ENCODE results near the gene EPO.
A peak's percentile ranks its signal among the peaks of the same experiment; 100 is the strongest.
"Not testable (repeated sequence)": the region's sequence is repeated elsewhere in the genome, so short reads cannot be mapped to it uniquely, and the experiment has no call there.

Gene EPO

DNA sequence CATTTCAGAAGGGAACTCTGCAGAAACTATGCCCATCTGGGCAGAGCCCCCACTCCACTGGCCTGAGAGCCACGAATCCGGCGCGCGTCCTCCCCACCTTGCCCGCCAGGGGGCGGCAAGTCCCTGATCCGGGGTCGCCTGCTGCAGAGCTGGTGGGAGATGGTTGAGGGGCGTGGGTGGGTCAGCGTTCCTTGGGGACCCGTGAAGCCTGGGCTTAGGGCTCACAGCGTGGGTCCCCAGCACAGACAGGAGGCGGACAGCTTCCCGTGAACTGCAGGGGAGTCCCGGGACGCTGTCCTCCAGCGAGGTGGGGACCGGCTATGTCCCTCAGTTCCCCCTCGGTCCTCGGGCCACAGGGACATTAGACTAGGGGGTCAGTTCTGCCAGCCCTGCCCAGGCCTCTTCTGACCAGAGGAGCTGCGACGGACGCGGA lies 14.9 kb upstream of the EPO start:
- peak; percentile 77 for DNase-seq (ENCODE audit: low read depth)

DNA sequence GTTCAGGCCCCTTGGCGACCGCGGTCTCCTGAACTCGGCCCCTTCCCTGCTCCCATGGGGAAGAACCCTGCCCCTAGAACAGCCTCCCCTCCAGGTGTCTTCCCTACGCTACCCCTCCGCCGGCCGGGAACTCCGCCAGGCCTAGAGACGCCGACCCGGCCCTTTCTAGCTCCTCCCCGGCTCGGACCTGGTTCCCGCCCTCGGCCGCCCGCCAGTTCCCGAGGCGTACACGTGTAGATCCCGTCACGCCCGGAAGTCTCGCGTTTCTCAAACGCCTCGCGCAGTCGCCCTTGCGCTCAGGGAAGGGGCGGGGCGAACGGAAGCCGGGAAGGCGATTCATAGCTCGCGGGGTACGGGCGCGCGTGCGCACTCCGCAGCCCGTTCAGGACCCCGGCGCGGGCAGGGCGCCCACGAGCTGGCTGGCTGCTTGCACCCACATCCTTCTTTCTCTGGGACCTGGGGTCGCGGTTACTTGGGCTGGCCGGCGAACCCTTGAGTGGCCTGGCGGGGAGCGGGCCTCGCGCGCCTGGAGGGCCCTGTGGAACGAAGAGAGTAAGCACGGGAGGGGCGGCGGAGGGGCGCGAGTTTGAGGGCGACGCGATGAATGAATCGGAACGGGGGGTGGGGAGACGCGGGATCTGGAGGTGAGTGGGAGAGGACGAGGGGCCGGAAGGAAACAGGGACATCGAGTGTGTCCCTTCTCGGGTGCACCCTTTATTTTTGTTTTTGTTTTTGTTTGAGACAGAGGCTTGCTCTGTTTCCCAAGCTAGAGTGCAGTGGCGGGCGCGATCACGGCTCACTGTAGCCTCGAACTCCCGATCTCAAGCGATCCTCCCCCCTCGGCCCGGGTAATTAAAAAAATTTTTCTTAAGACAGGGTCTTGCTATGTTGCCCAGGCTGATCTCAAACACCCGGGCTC lies 14.3 kb upstream of the EPO start, which contains the start of gene POP7:
Gene POP7 (plus strand): TSS at position 369 of the 919 bp plus-strand sequence. CDS start 710 bp downstream, outside the sequence.
- DNase-seq (ENCODE audit: low read depth) = peak; percentile 99

DNA sequence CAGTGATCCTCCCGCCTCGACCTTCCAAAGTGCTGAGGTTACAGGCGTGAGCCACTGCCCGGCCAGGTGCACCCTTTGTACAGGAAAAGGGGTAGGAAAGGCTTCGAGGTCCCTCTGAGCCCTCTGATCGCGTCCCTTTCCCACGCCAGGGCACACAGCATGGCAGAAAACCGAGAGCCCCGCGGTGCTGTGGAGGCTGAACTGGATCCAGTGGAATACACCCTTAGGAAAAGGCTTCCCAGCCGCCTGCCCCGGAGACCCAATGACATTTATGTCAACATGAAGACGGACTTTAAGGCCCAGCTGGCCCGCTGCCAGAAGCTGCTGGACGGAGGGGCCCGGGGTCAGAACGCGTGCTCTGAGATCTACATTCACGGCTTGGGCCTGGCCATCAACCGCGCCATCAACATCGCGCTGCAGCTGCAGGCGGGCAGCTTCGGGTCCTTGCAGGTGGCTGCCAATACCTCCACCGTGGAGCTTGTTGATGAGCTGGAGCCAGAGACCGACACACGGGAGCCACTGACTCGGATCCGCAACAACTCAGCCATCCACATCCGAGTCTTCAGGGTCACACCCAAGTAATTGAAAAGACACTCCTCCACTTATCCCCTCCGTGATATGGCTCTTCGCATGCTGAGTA lies 13.5 kb upstream of the EPO start:
- DNase-seq (ENCODE audit: low read depth) = no peak

DNA sequence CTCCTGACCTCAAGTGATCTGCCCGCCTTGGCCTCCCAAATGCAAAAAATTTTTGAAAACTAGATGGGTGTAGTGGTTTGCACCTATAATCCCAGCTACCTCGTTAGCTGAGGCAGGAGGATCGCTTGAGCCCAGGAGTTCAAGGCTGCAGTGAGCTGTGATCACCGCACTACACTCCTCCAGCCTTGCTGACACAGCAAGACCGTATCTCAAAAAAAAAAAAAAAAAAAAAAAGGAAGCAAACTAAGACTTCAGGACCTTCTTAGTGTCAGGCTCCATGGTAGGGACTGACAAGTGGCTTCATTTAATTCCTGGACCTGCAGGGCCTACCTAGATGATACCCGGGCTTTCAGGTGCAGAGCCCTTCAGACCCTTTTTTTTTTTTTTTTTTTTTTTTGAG lies 11.9 kb upstream of the EPO start:
- no peak for DNase-seq (ENCODE audit: low read depth)

DNA sequence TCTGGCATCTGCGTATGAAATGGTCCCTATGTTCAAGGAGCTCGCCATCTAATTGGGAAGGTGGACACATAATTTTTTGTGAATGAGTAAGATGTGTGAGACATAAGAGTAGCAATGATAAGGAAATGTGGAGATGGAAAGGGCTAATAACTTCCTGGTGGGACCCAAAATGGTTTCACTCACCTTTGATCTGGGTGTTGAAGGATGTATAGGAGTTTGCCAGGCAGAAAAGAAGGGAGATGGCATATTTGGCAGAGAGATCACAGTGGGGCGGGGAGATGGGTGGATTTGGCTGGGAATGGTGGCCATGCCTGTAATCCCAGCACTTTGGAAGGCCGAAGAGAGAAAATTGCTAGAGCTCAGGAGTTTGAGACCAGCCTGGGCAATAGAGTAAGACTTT lies 9.8 kb upstream of the EPO start:
- DNase-seq (ENCODE audit: low read depth) = no peak

DNA sequence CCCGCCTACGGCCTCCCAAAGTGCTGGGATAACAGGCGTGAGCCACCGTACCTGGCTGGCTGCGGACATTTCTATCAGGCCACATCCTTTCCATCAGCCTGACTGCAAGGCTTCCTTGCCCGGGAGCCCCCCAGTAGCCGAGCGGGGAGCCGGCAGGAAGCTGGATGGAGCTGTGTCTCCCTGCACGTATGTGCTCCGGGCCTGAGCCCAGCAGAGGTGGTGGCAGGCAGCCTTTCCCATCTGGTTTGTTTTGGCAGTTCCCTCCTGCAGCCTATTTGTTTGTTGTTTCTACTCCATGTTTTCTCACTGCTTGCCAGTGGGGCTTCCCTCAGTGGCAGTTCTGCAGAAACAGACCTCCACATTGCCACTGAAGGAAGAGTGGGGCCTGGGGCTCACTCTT lies 8.9 kb upstream of the EPO start:
- DNase-seq (ENCODE audit: low read depth) = no peak

DNA sequence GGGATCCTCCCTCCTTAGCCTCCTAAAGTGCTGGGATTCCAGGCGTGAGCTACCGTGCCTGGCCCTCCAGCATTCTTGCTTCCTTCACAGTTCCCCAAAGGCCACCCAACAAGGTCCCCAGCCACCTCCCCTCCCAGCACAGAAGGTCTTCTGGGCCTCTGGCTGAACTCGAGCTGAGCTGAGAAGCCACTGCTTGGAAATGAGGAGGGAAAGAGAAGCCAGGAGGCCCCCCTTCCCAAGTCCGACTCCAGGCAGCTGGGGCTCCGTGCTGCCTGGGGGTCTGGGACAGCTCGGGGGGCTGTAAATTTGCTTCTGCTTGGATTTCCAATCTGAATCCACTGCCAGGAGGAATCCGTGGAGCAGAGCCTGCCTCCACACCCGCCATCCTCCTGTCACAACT lies 5.5 kb upstream of the EPO start:
- DNase-seq (ENCODE audit: low read depth) = no peak

DNA sequence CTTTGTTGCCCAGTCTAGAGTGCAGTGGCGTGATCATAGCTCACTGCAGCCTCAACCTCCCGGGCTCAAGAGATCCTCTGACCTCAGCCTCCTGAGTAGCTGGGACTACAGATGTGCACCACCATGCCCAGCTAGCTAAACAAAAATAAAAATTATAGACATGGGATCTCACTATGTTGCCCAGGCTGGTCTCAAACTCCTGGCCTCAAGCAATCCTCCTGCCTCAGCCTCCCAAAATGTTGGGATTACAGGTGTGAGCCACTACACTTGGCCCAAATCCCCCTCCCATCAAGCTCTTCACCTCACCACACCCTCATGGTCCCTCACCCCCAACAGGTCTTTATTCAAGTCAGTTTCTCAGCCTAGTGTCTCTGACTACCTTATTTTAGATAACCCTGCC lies 3.2 kb upstream of the EPO start:
- not testable (repeated sequence) for DNase-seq (ENCODE audit: low read depth)

DNA sequence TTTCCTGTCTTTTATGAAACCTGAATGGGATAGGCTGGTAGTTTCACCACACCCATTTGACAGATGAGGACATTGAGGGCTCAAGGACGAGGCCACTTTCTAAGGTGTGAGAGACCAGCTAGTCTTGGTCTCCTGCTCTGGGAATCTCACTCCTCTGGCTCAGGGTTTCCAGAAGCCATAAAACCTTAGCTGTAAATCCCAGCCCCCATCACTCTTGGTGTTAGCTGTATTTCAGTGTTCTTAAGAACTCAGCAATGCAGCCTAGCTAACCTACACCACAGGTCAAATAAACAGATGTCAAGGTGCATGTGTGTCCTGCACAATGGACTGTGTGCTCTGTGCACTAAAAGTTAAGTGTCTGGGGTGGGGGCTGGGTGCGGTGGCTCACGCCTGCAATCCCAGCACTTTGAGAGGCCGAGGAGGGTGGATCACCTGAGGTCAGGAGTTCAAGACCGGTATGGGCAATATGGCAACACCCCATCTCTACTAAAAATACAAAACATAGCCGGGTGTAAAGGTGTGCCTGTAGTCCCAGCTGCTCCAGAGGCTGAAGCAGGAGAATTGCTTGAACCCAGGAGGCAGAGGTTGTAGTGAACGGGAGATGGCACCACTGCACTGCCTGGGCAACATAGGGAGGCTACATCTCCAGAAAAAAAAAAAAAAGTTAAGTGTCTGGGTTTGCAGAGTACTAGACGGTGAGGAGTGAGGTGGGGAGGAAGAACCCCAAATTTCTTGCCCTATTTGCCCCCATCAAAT lies 567 bp upstream of the EPO start:
- DNase-seq (ENCODE audit: low read depth) = no peak

DNA sequence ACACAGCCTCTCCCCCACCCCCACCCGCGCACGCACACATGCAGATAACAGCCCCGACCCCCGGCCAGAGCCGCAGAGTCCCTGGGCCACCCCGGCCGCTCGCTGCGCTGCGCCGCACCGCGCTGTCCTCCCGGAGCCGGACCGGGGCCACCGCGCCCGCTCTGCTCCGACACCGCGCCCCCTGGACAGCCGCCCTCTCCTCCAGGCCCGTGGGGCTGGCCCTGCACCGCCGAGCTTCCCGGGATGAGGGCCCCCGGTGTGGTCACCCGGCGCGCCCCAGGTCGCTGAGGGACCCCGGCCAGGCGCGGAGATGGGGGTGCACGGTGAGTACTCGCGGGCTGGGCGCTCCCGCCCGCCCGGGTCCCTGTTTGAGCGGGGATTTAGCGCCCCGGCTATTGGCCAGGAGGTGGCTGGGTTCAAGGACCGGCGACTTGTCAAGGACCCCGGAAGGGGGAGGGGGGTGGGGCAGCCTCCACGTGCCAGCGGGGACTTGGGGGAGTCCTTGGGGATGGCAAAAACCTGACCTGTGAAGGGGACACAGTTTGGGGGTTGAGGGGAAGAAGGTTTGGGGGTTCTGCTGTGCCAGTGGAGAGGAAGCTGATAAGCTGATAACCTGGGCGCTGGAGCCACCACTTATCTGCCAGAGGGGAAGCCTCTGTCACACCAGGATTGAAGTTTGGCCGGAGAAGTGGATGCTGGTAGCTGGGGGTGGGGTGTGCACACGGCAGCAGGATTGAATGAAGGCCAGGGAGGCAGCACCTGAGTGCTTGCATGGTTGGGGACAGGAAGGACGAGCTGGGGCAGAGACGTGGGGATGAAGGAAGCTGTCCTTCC lies 620 bp downstream of the EPO start:
- DNase-seq (ENCODE audit: low read depth) = no peak

DNA sequence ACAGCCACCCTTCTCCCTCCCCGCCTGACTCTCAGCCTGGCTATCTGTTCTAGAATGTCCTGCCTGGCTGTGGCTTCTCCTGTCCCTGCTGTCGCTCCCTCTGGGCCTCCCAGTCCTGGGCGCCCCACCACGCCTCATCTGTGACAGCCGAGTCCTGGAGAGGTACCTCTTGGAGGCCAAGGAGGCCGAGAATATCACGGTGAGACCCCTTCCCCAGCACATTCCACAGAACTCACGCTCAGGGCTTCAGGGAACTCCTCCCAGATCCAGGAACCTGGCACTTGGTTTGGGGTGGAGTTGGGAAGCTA lies 1.2 kb downstream of the EPO start:
- no peak for DNase-seq (ENCODE audit: low read depth)

DNA sequence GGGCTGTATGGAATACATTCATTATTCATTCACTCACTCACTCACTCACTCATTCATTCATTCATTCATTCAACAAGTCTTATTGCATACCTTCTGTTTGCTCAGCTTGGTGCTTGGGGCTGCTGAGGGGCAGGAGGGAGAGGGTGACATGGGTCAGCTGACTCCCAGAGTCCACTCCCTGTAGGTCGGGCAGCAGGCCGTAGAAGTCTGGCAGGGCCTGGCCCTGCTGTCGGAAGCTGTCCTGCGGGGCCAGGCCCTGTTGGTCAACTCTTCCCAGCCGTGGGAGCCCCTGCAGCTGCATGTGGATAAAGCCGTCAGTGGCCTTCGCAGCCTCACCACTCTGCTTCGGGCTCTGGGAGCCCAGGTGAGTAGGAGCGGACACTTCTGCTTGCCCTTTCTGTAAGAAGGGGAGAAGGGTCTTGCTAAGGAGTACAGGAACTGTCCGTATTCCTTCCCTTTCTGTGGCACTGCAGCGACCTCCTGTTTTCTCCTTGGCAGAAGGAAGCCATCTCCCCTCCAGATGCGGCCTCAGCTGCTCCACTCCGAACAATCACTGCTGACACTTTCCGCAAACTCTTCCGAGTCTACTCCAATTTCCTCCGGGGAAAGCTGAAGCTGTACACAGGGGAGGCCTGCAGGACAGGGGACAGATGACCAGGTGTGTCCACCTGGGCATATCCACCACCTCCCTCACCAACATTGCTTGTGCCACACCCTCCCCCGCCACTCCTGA lies 2.4 kb downstream of the EPO start:
- no peak for DNase-seq (ENCODE audit: low read depth)

DNA sequence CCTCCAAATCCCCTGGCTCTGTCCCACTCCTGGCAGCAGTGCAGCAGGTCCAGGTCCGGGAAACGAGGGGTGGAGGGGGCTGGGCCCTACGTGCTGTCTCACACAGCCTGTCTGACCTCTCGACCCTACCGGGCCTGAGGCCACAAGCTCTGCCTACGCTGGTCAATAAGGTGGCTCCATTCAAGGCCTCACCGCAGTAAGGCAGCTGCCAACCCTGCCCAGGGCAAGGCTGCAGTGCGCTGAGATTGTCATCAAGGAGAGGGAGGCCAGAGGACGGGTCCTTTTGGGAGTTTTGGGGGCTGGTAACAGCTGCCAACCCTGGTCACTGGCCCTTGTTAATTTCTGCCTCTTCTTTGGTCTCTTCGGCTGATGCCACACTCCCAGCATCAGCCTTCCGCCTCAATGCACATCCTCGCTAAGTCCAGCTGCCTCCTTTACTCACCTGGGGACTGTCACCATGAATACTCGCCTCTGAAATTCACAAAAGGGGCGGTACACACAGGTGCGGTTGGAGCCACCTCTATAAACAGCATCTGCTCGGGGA lies 3.5 kb downstream of the EPO start:
- DNase-seq (ENCODE audit: low read depth) = no peak

DNA sequence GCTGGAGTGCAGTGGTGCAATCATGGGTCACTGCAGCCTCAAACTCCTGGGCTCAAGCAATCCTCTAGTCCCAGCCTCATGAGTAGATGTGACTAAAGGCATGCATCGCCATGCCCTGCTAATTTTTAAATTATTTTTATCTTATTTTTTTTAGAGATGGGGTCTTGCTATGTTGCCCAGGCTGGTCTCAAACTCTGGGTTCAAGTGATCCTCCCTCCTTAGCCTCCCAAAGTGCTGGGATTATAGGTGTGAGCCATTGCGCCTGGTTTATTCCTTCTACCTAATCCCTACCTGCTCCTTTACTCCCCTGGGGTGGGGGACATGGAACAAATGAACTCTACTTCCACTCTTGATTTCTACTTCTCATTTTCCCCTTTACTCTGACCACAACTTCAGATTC lies 4.1 kb downstream of the EPO start:
- not testable (repeated sequence) for DNase-seq (ENCODE audit: low read depth)

DNA sequence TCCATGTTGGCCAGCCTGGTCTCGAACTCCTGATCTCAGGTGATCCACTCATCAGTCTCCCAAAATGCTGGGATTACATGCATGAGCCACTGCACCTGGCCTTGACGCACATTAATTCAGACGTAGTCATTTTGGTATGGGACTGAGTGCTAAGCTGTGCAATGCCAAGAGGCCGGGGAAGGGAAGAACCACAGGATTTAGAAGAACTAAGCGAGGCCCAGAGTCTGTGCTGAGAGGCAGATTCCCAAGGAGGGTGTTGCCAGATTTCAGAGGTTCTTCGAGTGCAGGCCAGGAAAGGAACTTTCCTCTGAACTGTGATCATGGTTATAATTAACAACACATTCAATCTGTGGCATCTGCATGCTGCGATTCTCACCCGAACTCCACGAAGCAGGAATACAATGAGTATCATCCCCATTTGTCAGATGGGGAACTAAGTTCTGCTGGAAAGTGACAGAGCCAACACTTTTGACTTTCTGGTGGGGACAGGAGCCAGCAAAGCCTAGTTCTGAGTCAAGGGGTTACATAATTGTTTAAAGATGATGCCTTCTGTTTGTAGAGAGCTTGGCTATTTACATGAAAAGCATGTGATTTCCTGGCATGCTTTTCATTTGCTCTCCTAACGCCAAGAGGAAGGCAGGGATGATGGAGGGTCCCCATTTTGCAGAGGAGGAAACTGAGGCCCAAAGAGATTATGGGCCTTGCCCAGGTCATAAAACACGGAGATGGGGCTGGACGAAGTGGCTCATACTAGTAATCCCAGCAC lies 6.9 kb downstream of the EPO start:
- DNase-seq (ENCODE audit: low read depth) = no peak

DNA sequence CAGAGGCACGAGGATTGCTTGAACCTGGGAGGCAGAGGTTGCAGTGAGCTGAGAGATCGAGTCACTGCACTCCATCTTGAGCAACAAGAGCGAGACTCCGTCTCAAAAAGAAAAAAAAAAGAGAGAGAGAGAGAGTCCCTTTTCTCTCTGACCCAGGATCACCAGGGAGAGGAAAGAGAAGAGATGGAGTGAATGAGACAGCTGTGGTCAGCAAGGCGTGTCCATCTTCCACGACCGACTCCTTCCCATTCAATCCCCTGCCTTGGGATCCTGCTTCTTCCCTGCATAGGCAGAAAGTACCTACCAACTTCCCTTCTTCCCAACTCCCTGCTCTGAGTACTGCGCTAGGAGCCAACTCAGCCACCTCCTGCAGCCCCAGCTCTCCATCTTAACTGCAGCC lies 7.9 kb downstream of the EPO start:
- DNase-seq (ENCODE audit: low read depth) = no peak

DNA sequence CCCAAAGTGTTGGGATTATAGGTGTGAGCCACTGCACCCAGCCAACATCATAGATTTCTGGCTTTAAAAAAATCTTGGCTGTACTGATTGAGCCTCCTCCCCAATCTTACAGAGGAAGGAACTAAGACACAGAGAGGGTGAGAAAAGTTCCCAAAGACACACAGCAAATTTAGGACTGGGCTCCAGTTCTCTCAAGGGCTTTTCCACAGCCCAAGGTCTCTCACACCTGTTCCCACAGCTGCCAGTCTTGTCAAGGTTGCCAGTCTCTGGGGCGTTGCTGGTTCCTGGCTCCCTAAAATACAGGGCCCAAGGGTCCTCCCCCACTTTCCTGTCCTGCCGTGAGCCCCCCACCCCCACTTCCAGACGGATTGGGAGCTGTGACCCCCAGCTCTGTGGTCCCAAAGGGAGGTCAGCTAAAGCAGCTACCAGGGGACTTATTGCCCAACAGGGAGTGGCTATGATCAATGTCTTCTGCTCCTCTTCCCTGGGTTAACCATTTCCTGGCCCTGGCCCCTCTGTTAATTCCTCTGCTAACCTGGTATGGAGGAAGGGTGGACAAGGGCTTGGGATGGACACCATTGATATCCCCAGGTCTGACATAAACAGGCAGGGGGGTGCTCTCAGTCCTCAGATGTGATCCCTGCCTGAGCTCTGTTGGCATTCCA lies 10.0 kb downstream of the EPO start:
- no peak for DNase-seq (ENCODE audit: low read depth)

DNA sequence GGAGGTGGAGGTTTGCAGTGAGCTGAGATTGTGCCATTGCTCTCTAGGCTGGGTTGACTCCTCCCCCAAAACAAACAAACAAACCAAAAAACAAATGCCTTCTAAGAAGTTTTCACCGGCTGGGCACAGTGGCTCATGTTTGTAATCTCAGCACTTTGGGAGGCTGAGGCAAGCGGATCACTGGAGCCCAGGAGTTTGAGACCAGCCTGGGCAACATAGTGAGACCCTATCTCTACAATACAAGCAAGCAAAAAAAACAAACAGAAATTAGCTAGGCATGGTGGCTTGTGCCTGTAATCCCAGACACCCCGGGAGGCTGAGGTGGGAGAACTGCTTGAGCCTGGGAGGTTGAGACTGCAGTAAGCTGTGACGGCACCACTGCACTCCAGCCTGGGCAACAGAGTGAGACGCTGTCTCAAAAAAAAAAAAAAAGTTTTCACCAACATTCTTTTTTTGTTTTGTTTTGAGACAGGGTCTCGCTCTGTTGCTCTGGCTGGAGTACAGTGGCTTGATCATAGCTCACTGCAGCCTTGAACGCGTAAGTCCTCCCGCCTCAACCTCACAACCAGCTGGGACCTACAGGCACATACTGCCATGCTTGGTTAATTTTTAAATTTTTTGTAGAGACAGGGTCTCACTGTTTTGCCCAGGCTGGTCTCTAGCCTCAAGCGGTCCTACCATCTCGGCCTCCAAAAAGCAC lies 11.8 kb downstream of the EPO start:
- no peak for DNase-seq (ENCODE audit: low read depth)

DNA sequence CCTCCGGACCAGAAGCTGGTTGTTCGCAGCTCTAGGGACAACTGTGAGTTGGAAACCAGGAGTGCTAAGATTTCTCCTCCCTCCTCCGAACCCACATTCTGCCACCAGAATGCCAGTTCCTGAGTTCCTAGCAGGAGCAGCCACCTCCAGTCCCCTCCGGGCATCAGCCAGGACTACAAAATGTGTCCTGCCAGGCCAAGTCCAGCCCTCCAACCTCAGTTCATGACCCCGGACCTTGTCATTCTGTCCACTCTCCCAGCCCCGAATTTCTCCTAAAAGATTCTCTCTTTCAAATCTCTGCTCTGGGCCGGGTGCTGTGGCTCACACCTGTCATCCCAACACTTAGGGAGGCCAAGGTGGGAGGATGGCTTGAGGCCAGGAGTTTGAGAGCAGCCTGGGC lies 15.5 kb downstream of the EPO start:
- DNase-seq (ENCODE audit: low read depth) = no peak
